Stomach (tissue), 9 donors: ENCODE measurements around the gene ZNF248. TPM values are rescaled to one million over a fixed set of nuclear protein-coding genes. Genes with fewer than 3 reads are reported as not detected.
A peak's percentile ranks its signal among the peaks of the same experiment; 100 is the strongest.

ENCODE experiments used
- DNase-seq, 2 donors: peaks; one replicate each; pipeline versions ENCODE4 v3.0.0 to v3.0.0-alpha.2; 2013 to 2019
- H3K27ac ChIP-seq, 5 donors: fragments of 200-600 bp in 4 of 5; sonication (generic) in 4 of 5; one replicate each; pipeline ENCODE4 v1.5.1; 2013 to 2019; ENCODE audit warnings: mild to moderate bottlenecking in 1 of 5, moderate library complexity in 1 of 5
- H3K27me3 ChIP-seq, 3 donors: fragments of 200-600 bp; sonication (generic); one replicate each; pipeline ENCODE4 v1.5.1; 2017 to 2019; ENCODE audit warnings: mixed run types in 1 of 3
- H3K36me3 ChIP-seq, 4 donors: fragments of 200-600 bp; sonication (generic); 1 replicate in 3 of 4; 2 replicates in 1 of 4; pipeline ENCODE4 v1.5.1; 2016 to 2019
- H3K4me1 ChIP-seq, 4 donors: fragments of 200-600 bp; sonication (generic); one replicate each; pipeline ENCODE4 v1.5.1; 2016 to 2019
- H3K4me3 ChIP-seq, 4 donors: fragments of 200-600 bp; sonication (generic) in 3 of 4; one replicate each; pipeline ENCODE4 v1.5.1; 2016 to 2019; ENCODE audit warnings: mild to moderate bottlenecking in 1 of 4
- H3K9me3 ChIP-seq, 4 donors: fragments of 200-600 bp; sonication (generic); one replicate each; pipeline ENCODE4 v1.5.1; 2016 to 2019
- CTCF ChIP-seq, 7 experiments: fragments of 450-650 bp in 4 of 7; fragments of 200-600 bp in 3 of 7; sonication (generic) in 3 of 7; IDR thresholded peaks; one replicate each; pipeline ENCODE4 v1.5.1; 2016 to 2019; ENCODE audit warnings: antibody characterized with exemption in 7 of 7, control low read depth in 2 of 7, mild to moderate bottlenecking in 1 of 7
- EP300 ChIP-seq: sonication (generic); formaldehyde crosslinking; IDR thresholded peaks from one replicate; pipeline ENCODE4 v1.6.1; 2017; ENCODE audit warnings: antibody characterized with exemption
- POLR2A ChIP-seq, 4 donors: fragments of 450-650 bp; IDR thresholded peaks; one replicate each; pipeline ENCODE4 v1.6.1; 2016; ENCODE audit warnings: antibody characterized with exemption in 4 of 4, control low read depth in 2 of 4, mild to moderate bottlenecking in 1 of 4, moderate library complexity in 1 of 4
- POLR2AphosphoS5 ChIP-seq, 3 donors: sonication (generic); formaldehyde crosslinking; IDR thresholded peaks; one replicate each; pipeline ENCODE4 v1.6.1; 2016; ENCODE audit warnings: antibody characterized with exemption in 3 of 3
- WGBS, 5 donors: extraction: QIAGEN DNeasy Blood & Tissue Kit in 3 of 5; methylation state at CpG; one replicate each; pipeline versions ENCODE4 v1.1.5 to v1.1.7; 2013 to 2018; 5-methylcytosine and 5-hydroxymethylcytosine counted together
- intact Hi-C: fragments of 100-400 bp; cut with DNase I; formaldehyde crosslinking; loops from one replicate; pipeline ENCODE4 v1.15.1; 2023; ENCODE audit warnings: low total_unique reads
- polyA plus RNA-seq, 3 donors: library from polyadenylated mRNA; stranded (reverse); fragments of 200-250 nt; gene quantifications; one replicate each; pipeline ENCODE4 v1.2.3, GENCODE V29; 2013
- total RNA-seq, 5 donors: library from RNA; depleted of rRNA; stranded (reverse); fragments of >200 nt; gene quantifications; one replicate each; pipeline versions ENCODE4 v1.1.0 to v1.2.3, GENCODE V29; 2014 to 2016
- donor health status: healthy with polysubstance abuse.
- donor health status: Bipolar disorder and iron deficiency.
- donor health status: healthy.

The ZNF248 gene
- total and polyA plus RNA-seq, 8 donors = 2.5 to 32.9 (median 9.9) TPM

GRCh38 chr10:37763132-37763531 lies 94.3 kb downstream of the ZNF248 start:
- WGBS, 5 donors = 50 to 60% (median 55%) methylated on average over 3 of the region's 3 CpGs

GRCh38 chr10:37762287-37762686 lies 95.1 kb downstream of the ZNF248 start:
- intact Hi-C loops = no loop called here

More at GRCh38 chr10:37763132-37763531, 94.3 kb downstream of the ZNF248 start:
- Histone ChIP-seq H3K4me1 (no peaks in the 10 kb centered on the region), H3K4me3 (no peak overlapping the region), H3K27me3 (no peaks in the 10 kb centered on the region), H3K27ac (no peak overlapping the region), H3K9me3 (peaks cover 10 to 83% (median 48%) of the 10 kb centered on the region in 4 donors), H3K36me3 (peaks cover 0 to 14% (median 7%) of the 10 kb centered on the region in 4 donors)
- no peak for DNase-seq
- intact Hi-C loops = no loop called here
- TF ChIP-seq POLR2AphosphoS5 (IDR thresholded peaks at IDR 0.05) (no peak), POLR2A (IDR thresholded peaks at IDR 0.05) (no peak), CTCF (IDR thresholded peaks at IDR 0.05) (no peak), EP300 (no peak)

GRCh38 chr10:37760817-37761216 lies 96.6 kb downstream of the ZNF248 start:
- H3K4me3 ChIP-seq = no peak overlapping the region
- no peak for TF ChIP-seq EP300
- TF ChIP-seq POLR2A (IDR thresholded peaks at IDR 0.05) = no peak
- no peak for TF ChIP-seq CTCF (IDR thresholded peaks at IDR 0.05)
- TF ChIP-seq POLR2AphosphoS5 (IDR thresholded peaks at IDR 0.05) = no peak
- peaks cover 10 to 78% (median 30%) of the 10 kb centered on the region in 4 donors for H3K9me3 ChIP-seq
- H3K27me3 ChIP-seq = no peaks in the 10 kb centered on the region
- intact Hi-C loops = no loop called here
- no peak for DNase-seq
- no peaks in the 10 kb centered on the region for H3K4me1 ChIP-seq
- H3K36me3 ChIP-seq = peaks cover 0 to 14% (median 6%) of the 10 kb centered on the region in 4 donors
- WGBS, 5 donors = 9 to 29% (median 21%) methylated on average over 1 of the region's 1 CpG
- no peak overlapping the region for H3K27ac ChIP-seq

More at GRCh38 chr10:37762287-37762686, 95.1 kb downstream of the ZNF248 start:
- no peaks in the 10 kb centered on the region for H3K27me3 ChIP-seq
- TF ChIP-seq CTCF (IDR thresholded peaks at IDR 0.05) (no peak), POLR2AphosphoS5 (IDR thresholded peaks at IDR 0.05) (no peak), EP300 (no peak), POLR2A (IDR thresholded peaks at IDR 0.05) (no peak)
- peaks cover 0 to 14% (median 7%) of the 10 kb centered on the region in 4 donors for H3K36me3 ChIP-seq
- peaks cover 10 to 80% (median 43%) of the 10 kb centered on the region in 4 donors for H3K9me3 ChIP-seq
- no peak overlapping the region for H3K4me3 ChIP-seq
- no peak for DNase-seq
- no peaks in the 10 kb centered on the region for H3K4me1 ChIP-seq
- no peak overlapping the region for H3K27ac ChIP-seq

- H3K9me3 ChIP-seq = peaks cover 0 to 68% (median 21%) of the 10 kb centered on the region in 4 donors
- peaks cover 0 to 10% (median 2%) of the 10 kb centered on the region in 4 donors for H3K36me3 ChIP-seq
- H3K4me3 ChIP-seq = no peak overlapping the region
- no peaks in the 10 kb centered on the region for H3K27me3 ChIP-seq
- DNase-seq = no peak
- no peak for TF ChIP-seq POLR2AphosphoS5 (IDR thresholded peaks at IDR 0.05)
- H3K27ac ChIP-seq = no peak overlapping the region
- no peaks in the 10 kb centered on the region for H3K4me1 ChIP-seq
- intact Hi-C loops = no loop called here
These were observed 99.3 kb downstream of the ZNF248 start for GRCh38 chr10:37758074-37758473.

GRCh38 chr10:37754538-37755323 lies 102.7 kb downstream of the ZNF248 start:
- peaks cover 0 to 10% (median 0%) of the 10 kb centered on the region in 4 donors for H3K36me3 ChIP-seq
- intact Hi-C loops = no loop called here
- H3K27ac ChIP-seq = no peak overlapping the region
- WGBS, 5 donors = 6 to 17% (median 12%) methylated on average over 2 of the region's 2 CpGs
- H3K27me3 ChIP-seq = no peaks in the 10 kb centered on the region
- DNase-seq = peak in 1 of 2 donors; percentile 36
- no peak for TF ChIP-seq POLR2AphosphoS5 (IDR thresholded peaks at IDR 0.05)
- TF ChIP-seq CTCF (IDR thresholded peaks at IDR 0.05) = peak in 5 of 7 experiments; percentile 30 to 40 (median 36)
- peaks cover 0 to 63% (median 14%) of the 10 kb centered on the region in 4 donors for H3K9me3 ChIP-seq
- H3K4me3 ChIP-seq = no peak overlapping the region
- no peaks in the 10 kb centered on the region for H3K4me1 ChIP-seq
